ENCODE data around the gene SNRPA1. TPM values are rescaled to one million over a fixed set of nuclear protein-coding genes. Genes with fewer than 3 reads are reported as not detected.

The SNRPA1 gene
- total and polyA plus RNA-seq, 2 of the 13 experiments (the other 11 are each of a cell fraction or from before 2014, with no cell fraction given) = 41.2 to 108 TPM

DNA sequence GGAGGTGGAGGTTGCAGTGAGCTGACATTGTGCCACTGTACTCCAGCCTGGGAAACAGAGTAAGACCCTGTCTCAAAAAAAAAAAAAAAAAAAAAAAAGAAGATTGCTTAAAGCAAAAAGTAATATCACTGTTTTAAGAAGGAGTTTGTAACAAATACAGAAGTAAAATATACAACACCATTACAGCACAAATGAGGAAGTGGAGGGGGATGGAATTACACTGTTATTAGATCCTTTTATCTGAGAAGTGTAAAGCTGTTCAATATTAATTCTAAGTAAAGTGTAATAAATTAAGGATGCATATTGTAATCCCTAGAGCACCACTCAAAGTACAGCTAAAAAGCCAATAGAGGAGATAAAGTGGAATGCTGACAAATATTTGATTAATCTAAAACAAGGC, 47.0 kb upstream of the SNRPA1 start:
- no peak overlapping the region for H2AFZ ChIP-seq (ENCODE audit: low read length)
- intact Hi-C loops (cut with micrococcal nuclease; ENCODE audit: unreplicated experiment) = no loop called here
- CTCF ChIA-PET (ENCODE audit: low intra/inter-chr PET ratio, low total read pairs) = no interaction called here
- no peaks in the 10 kb centered on the region for H3K4me1 ChIP-seq (ENCODE audit: insufficient read depth, low read length)
- no peak overlapping the region for H3K4me3 ChIP-seq (replicated peaks in 1 of 3; ENCODE audit: insufficient read depth in 1 of 3, low read depth in 2 of 3, low read length in 3 of 3)
- no peak overlapping the region for H3K9ac ChIP-seq (ENCODE audit: insufficient read depth, low read depth, low read length)
- no peak overlapping the region for H3K4me2 ChIP-seq (ENCODE audit: low read depth, low read length)
- no peaks in the 10 kb centered on the region for H4K20me1 ChIP-seq (ENCODE audit: insufficient read depth, low read length)
- TF ChIP-seq PAX8 (CRISPR knock-in tag; IDR thresholded peaks at IDR 0.05; ENCODE audit: borderline replicate concordance) = no peak
- no peak for TF ChIP-seq TMF1 (CRISPR knock-in tag; IDR thresholded peaks at IDR 0.05; ENCODE audit: low read depth)
- TF ChIP-seq, protein P1, sequence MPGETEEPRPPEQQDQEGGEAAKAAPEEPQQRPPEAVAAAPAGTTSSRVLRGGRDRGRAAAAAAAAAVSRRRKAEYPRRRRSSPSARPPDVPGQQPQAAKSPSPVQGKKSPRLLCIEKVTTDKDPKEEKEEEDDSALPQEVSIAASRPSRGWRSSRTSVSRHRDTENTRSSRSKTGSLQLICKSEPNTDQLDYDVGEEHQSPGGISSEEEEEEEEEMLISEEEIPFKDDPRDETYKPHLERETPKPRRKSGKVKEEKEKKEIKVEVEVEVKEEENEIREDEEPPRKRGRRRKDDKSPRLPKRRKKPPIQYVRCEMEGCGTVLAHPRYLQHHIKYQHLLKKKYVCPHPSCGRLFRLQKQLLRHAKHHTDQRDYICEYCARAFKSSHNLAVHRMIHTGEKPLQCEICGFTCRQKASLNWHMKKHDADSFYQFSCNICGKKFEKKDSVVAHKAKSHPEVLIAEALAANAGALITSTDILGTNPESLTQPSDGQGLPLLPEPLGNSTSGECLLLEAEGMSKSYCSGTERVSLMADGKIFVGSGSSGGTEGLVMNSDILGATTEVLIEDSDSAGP (CRISPR knock-in tag; IDR thresholded peaks at IDR 0.05; ENCODE audit: borderline replicate concordance) = no peak
- no peak for TF ChIP-seq ZBTB8A (CRISPR knock-in tag; IDR thresholded peaks at IDR 0.05; ENCODE audit: borderline replicate concordance, low read depth)
- TF ChIP-seq NFYB (CRISPR knock-in tag; IDR thresholded peaks at IDR 0.05) = no peak
- no peak overlapping the region for H3K27ac ChIP-seq (ENCODE audit: extremely low read length, insufficient read depth, low read length)
- no TSS peak for BruUV-seq (replicated peaks)
- in situ Hi-C loops (cut with HindIII; ENCODE audit: extremely low pct_ligation_motif_present, low pct_unique_long_range_greater_than_20kb) = no loop called here
- ATAC-seq (no peak), DNase-seq (ENCODE audit: low spot score) (no peak), FAIRE-seq (no peak)
- POLR2A ChIA-PET = interaction anchor here (0.7 kb wide), 2 partner anchors 48 to 97 kb away, joined by 3 to 4 read pairs; no protein-coding TSS in a partner anchor
- H3K36me3 ChIP-seq (replicated peaks in 1 of 2; ENCODE audit: control insufficient read depth in 1 of 2, insufficient read depth in 2 of 2, low read length in 2 of 2) = peaks cover 4 to 33% of the 10 kb centered on the region in 2 experiments
- H3K27me3 ChIP-seq (ENCODE audit: control insufficient read depth in 1 of 2, insufficient read depth in 2 of 2, low read length in 2 of 2) = no peaks in the 10 kb centered on the region
- H3K9me3 ChIP-seq (ENCODE audit: low read length) = no peaks in the 10 kb centered on the region
- no peaks in the 10 kb centered on the region for H3K79me2 ChIP-seq (ENCODE audit: insufficient read depth, low read length)

DNA sequence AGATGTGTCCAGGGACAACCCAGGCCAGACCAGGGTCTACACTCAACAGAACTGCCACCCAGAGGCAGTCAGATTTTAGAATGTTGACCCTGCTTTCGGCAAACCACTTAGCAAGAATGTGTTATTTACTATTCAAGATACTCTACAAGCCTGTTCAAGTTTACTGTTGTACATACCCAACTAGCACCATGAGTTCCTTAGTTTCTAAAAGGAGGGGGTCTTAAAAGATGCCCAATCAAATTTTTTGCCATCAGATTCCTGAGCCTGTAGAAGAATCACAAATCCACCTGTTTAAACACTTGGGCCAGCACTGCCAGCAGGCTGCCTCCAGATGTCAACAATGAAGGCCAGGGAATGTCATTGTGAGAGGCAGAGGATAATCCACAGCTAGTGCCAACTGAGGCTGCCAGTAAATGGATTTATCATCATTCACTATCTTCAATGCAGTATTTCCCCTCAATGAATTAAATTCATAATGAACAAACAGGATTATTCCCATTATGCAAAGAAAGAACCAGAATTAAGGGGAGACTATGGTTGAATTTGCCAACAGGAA, 43.5 kb upstream of the SNRPA1 start:
- Histone ChIP-seq H3K9me3 (ENCODE audit: low read length) (no peaks in the 10 kb centered on the region), H4K20me1 (ENCODE audit: insufficient read depth, low read length) (no peaks in the 10 kb centered on the region), H3K27me3 (ENCODE audit: control insufficient read depth in 1 of 2, insufficient read depth in 2 of 2, low read length in 2 of 2) (no peaks in the 10 kb centered on the region), H3K27ac (ENCODE audit: extremely low read length, insufficient read depth, low read length) (no peak overlapping the region), H3K36me3 (replicated peaks in 1 of 2; ENCODE audit: control insufficient read depth in 1 of 2, insufficient read depth in 2 of 2, low read length in 2 of 2) (peaks cover 6 to 26% of the 10 kb centered on the region in 2 experiments), H3K4me1 (ENCODE audit: insufficient read depth, low read length) (0 out of 2 replicates have a peak, but pooled peaks cover 4% of the 10 kb centered on the region), H3K4me3 (replicated peaks in 1 of 3; ENCODE audit: insufficient read depth in 1 of 3, low read depth in 2 of 3, low read length in 3 of 3) (no peak overlapping the region), H3K79me2 (ENCODE audit: insufficient read depth, low read length) (no peaks in the 10 kb centered on the region), H2AFZ (ENCODE audit: low read length) (no peak overlapping the region), H3K9ac (ENCODE audit: insufficient read depth, low read depth, low read length) (no peak overlapping the region), H3K4me2 (ENCODE audit: low read depth, low read length) (no peak overlapping the region)
- 78% methylated on average over 1 of the region's 1 CpG for WGBS (ENCODE audit: low lambda C conversion rate)
- no peak for TF ChIP-seq SP5 (CRISPR knock-in tag; IDR thresholded peaks at IDR 0.05; ENCODE audit: borderline replicate concordance, low read depth)
- TF ChIP-seq ZBTB21 (CRISPR knock-in tag; IDR thresholded peaks at IDR 0.05) = no peak
- TF ChIP-seq SRSF1 (optimal IDR thresholded peaks at IDR 0.05; ENCODE audit: low read depth, low read length) = no peak
- TF ChIP-seq ZNF670 (CRISPR knock-in tag; IDR thresholded peaks at IDR 0.05; ENCODE audit: borderline replicate concordance) = no peak
- TF ChIP-seq ZNF253 (CRISPR knock-in tag; IDR thresholded peaks at IDR 0.05; ENCODE audit: borderline replicate concordance) = no peak
- no peak for TF ChIP-seq SPEN (CRISPR knock-in tag; IDR thresholded peaks at IDR 0.05; ENCODE audit: low read depth)
- no peak for TF ChIP-seq RFX3 (CRISPR knock-in tag; IDR thresholded peaks at IDR 0.05)
- no peak for TF ChIP-seq ZNF292 (CRISPR knock-in tag; IDR thresholded peaks at IDR 0.05; ENCODE audit: borderline replicate concordance, low read depth)
- TF ChIP-seq ZNF883 (CRISPR knock-in tag; IDR thresholded peaks at IDR 0.05; ENCODE audit: not compliant biosample characterization) = no peak
- no peak for TF ChIP-seq KDM6A (CRISPR knock-in tag; IDR thresholded peaks at IDR 0.05; ENCODE audit: low read depth)
- TF ChIP-seq ARID2 (CRISPR knock-in tag; IDR thresholded peaks at IDR 0.05; ENCODE audit: borderline replicate concordance) = no peak
- ATAC-seq (no peak), DNase-seq (ENCODE audit: low spot score) (no peak), FAIRE-seq (no peak)
- POLR2A ChIA-PET = no interaction called here
- intact Hi-C loops (cut with micrococcal nuclease; ENCODE audit: unreplicated experiment) = no loop called here
- CTCF ChIA-PET (ENCODE audit: low intra/inter-chr PET ratio, low total read pairs) = no interaction called here
- in situ Hi-C loops (cut with HindIII; ENCODE audit: extremely low pct_ligation_motif_present, low pct_unique_long_range_greater_than_20kb) = no loop called here
- BruUV-seq (replicated peaks) = no TSS peak

Measured in HepG2 (cell line).